ENCODE data around the gene RERE.

DNA sequence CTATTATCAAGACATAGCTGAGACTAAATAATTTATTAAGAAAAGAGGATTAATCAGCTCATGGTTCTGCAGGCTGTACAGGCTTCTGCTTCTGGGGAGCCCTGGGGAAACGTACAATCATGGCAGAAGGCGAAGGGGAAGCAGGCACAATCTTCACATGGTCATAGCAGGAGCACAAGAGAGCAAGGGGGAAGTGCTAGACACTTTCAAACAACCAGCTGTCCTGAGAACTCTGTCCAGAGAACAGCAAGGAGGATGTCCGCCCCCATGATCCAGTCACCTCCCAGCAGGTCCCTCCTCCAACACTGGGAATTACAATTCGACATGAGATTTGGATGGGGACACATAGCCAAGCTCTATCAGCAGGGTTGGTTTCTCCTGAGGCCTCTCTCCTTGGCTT is 509.8 kb downstream of the RERE start:
- no peak for TF ChIP-seq EZH2phosphoT487 (IDR thresholded peaks at IDR 0.05; ENCODE audit: borderline replicate concordance, low read length)
- TF ChIP-seq, protein P1, sequence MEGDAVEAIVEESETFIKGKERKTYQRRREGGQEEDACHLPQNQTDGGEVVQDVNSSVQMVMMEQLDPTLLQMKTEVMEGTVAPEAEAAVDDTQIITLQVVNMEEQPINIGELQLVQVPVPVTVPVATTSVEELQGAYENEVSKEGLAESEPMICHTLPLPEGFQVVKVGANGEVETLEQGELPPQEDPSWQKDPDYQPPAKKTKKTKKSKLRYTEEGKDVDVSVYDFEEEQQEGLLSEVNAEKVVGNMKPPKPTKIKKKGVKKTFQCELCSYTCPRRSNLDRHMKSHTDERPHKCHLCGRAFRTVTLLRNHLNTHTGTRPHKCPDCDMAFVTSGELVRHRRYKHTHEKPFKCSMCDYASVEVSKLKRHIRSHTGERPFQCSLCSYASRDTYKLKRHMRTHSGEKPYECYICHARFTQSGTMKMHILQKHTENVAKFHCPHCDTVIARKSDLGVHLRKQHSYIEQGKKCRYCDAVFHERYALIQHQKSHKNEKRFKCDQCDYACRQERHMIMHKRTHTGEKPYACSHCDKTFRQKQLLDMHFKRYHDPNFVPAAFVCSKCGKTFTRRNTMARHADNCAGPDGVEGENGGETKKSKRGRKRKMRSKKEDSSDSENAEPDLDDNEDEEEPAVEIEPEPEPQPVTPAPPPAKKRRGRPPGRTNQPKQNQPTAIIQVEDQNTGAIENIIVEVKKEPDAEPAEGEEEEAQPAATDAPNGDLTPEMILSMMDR (IDR thresholded peaks at IDR 0.05; ENCODE audit: low read depth, low read length, poor library complexity, severe bottlenecking), result no peak
